Epidermal melanocyte (primary cell): ENCODE data around the gene TMEM147.
A peak's percentile ranks its signal among the peaks of the same experiment; 100 is the strongest.

ENCODE experiments used
- DNase-seq: peaks from one replicate; pipeline ENCODE4 v3.0.0; 2011; ENCODE audit warnings: low spot score; ENCODE audit not compliant: insufficient read length

TMEM147 gene

GRCh38 chr19:35545855-35546381 is 492 bp downstream of the TMEM147 start:
- no peak for DNase-seq

- DNase-seq = no peak
Measured at GRCh38 chr19:35546532-35546931, 1.1 kb downstream of the TMEM147 start.

- DNase-seq = peak; percentile 57
Measured at GRCh38 chr19:35549174-35549788, 3.9 kb downstream of the TMEM147 start.

- DNase-seq = no peak
Measured at GRCh38 chr19:35549879-35550523, 4.6 kb downstream of the TMEM147 start.

GRCh38 chr19:35551091-35551810 is 5.8 kb downstream of the TMEM147 start:
- no peak for DNase-seq

- no peak for DNase-seq
Measured at GRCh38 chr19:35552534-35553384, 7.3 kb downstream of the TMEM147 start.

GRCh38 chr19:35553385-35554000 is 8.1 kb downstream of the TMEM147 start:
- DNase-seq = no peak

GRCh38 chr19:35554076-35554475 is 8.7 kb downstream of the TMEM147 start:
- DNase-seq = no peak

- DNase-seq = no peak
Measured at GRCh38 chr19:35555301-35556005, 10.0 kb downstream of the TMEM147 start.

GRCh38 chr19:35556025-35556590 is 10.7 kb downstream of the TMEM147 start:
- no peak for DNase-seq

GRCh38 chr19:35556846-35557538 is 11.6 kb downstream of the TMEM147 start:
- no peak for DNase-seq

GRCh38 chr19:35557539-35558399 is 12.3 kb downstream of the TMEM147 start:
- DNase-seq = no peak

- no peak for DNase-seq
Measured at GRCh38 chr19:35558400-35559280, 13.2 kb downstream of the TMEM147 start.

- DNase-seq = no peak
Measured at GRCh38 chr19:35559281-35559659, 13.8 kb downstream of the TMEM147 start.

GRCh38 chr19:35559781-35560180 is 14.4 kb downstream of the TMEM147 start:
- no peak for DNase-seq

- no peak for DNase-seq
Measured at GRCh38 chr19:35560271-35560670, 14.8 kb downstream of the TMEM147 start.

- no peak for DNase-seq
Measured at GRCh38 chr19:35560677-35561076, 15.3 kb downstream of the TMEM147 start.

GRCh38 chr19:35561436-35561835 is 16.0 kb downstream of the TMEM147 start:
- DNase-seq = no peak
